H1 (cell line): ENCODE measurements around the gene OPCML. TPM values are rescaled to one million over a fixed set of nuclear protein-coding genes. Genes with fewer than 3 reads are reported as not detected.

Experiments used
- CTCF ChIA-PET: fragments of 300-600 bp; sonication (Branson Sonifier 250); formaldehyde crosslinking; loops from one replicate; lab custom pipeline; 2021; ENCODE audit not compliant: partially characterized antibody; lab: Charles Lee
- POLR2A ChIA-PET: fragments of 300-600 bp; sonication (Branson Sonifier 250); formaldehyde crosslinking; loops from one replicate; lab custom pipeline; 2021; ENCODE audit warnings: inconsistent platforms; ENCODE audit not compliant: partially characterized antibody; lab: Charles Lee
- DNase-seq, 2 experiments: peaks; one replicate each; pipeline versions ENCODE4 v3.0.0 to v3.0.0-alpha.2; 2010 to 2022; ENCODE audit warnings: low spot score in 2 of 2, low read depth in 1 of 2, mixed read lengths in 1 of 2
- FAIRE-seq: peaks from 2 replicates; lab custom pipeline; 2011; peaks lifted over from hg19 to GRCh38; lab: Jason Lieb, UNC
- H2AFZ ChIP-seq: 2 replicates; pipeline ENCODE4 v1.8.1; 2012; ENCODE audit warnings: low read length, inconsistent platforms
- H2AK5ac ChIP-seq: 2 replicates; pipeline ENCODE4 v1.6.1; 2013; ENCODE audit warnings: low read depth, low read length
- H2BK120ac ChIP-seq: replicated peaks from 2 replicates; pipeline ENCODE3; 2013; ENCODE audit warnings: low read depth, low read length, inconsistent platforms
- H2BK12ac ChIP-seq: 2 replicates; pipeline ENCODE4 v1.6.1; 2013; ENCODE audit warnings: low read depth, low read length
- H2BK15ac ChIP-seq: 2 replicates; pipeline ENCODE4 v1.6.1; 2013; ENCODE audit warnings: low read length
- H2BK20ac ChIP-seq: 2 replicates; pipeline ENCODE4 v1.6.1; 2013; ENCODE audit warnings: low read length
- H2BK5ac ChIP-seq: 2 replicates; pipeline ENCODE4 v1.6.1; 2013; ENCODE audit warnings: low read depth, low read length
- H3K14ac ChIP-seq: 2 replicates; pipeline ENCODE4 v1.6.1; 2013; ENCODE audit warnings: inconsistent platforms; ENCODE audit not compliant: insufficient read length
- H3K18ac ChIP-seq: 2 replicates; pipeline ENCODE4 v1.6.1; 2013; ENCODE audit warnings: low read length; ENCODE audit errors: extremely low read depth
- H3K23ac ChIP-seq: 2 replicates; pipeline ENCODE4 v1.6.1; 2013; ENCODE audit warnings: inconsistent platforms; ENCODE audit not compliant: insufficient read length
- H3K23me2 ChIP-seq: 2 replicates; pipeline ENCODE4 v1.6.1; 2013; ENCODE audit warnings: low read depth, low read length
- H3K27ac ChIP-seq: 2 replicates; pipeline ENCODE4 v1.6.1; 2011; ENCODE audit warnings: low read depth, low read length, inconsistent platforms
- H3K27me3 ChIP-seq, 4 experiments: replicated peaks in 1 of 4; 1 replicate in 1 of 4; 2 replicates in 3 of 4; pipeline versions ENCODE4 v1.6.1 to v1.8.1; 2011 to 2013; ENCODE audit warnings: low read length in 3 of 4, mild to moderate bottlenecking in 3 of 4, inconsistent platforms in 2 of 4, mixed read lengths in 2 of 4, moderate library complexity in 1 of 4; ENCODE audit not compliant: control insufficient read depth in 3 of 4, insufficient read depth in 3 of 4; ENCODE audit errors: extremely low read depth in 1 of 4
- H3K36me3 ChIP-seq, 4 experiments: 2 replicates each; pipeline versions ENCODE4 v1.6.1 to v1.8.1; 2011 to 2013; ENCODE audit warnings: mild to moderate bottlenecking in 4 of 4, low read length in 3 of 4, moderate library complexity in 2 of 4, control low read depth in 1 of 4, inconsistent platforms in 1 of 4; ENCODE audit not compliant: insufficient read depth in 4 of 4, control insufficient read depth in 2 of 4
- H3K4ac ChIP-seq: replicated peaks from 2 replicates; pipeline ENCODE3; 2013; ENCODE audit warnings: low read length, low read depth, mixed read lengths, inconsistent platforms; ENCODE audit not compliant: insufficient read length
- H3K4me1 ChIP-seq, 4 experiments: replicated peaks in 1 of 4; 1 replicate in 1 of 4; 2 replicates in 3 of 4; pipeline versions ENCODE4 v1.6.1 to v1.8.1; 2011 to 2013; ENCODE audit warnings: low read length in 3 of 4, inconsistent platforms in 2 of 4, mixed read lengths in 1 of 4; ENCODE audit not compliant: insufficient read depth in 4 of 4, control insufficient read depth in 3 of 4
- H3K4me2 ChIP-seq, 2 experiments: 2 replicates each; pipeline versions ENCODE4 v1.6.1 to v1.8.1; 2011 to 2013; ENCODE audit warnings: low read depth in 2 of 2, low read length in 2 of 2, control low read depth in 1 of 2, inconsistent platforms in 1 of 2, mild to moderate bottlenecking in 1 of 2; ENCODE audit not compliant: insufficient read depth in 1 of 2
- H3K4me3 ChIP-seq, 4 experiments: fragments of 200-600, 300-600 bp in 1 of 4; sonication (generic), shearing (Covaris generic), sonication (Bioruptor Twin) in 1 of 4; 2 replicates each; pipeline versions ENCODE4 v1.5.1 to v1.8.1; 2011 to 2016; ENCODE audit warnings: low read length in 4 of 4, low read depth in 3 of 4, control low read depth in 2 of 4, inconsistent platforms in 2 of 4, mild to moderate bottlenecking in 2 of 4, mixed read lengths in 1 of 4, moderate library complexity in 1 of 4; ENCODE audit not compliant: insufficient read depth in 2 of 4; ENCODE audit errors: extremely low read depth in 1 of 4
- H3K56ac ChIP-seq: replicated peaks from 2 replicates; pipeline ENCODE3; 2013; ENCODE audit warnings: low read depth, mild to moderate bottlenecking, mixed read lengths, low read length, inconsistent platforms; ENCODE audit not compliant: insufficient read length
- H3K79me1 ChIP-seq: 2 replicates; pipeline ENCODE4 v1.6.1; 2013; ENCODE audit warnings: low read depth, low read length, control low read depth
- H3K79me2 ChIP-seq, 2 experiments: 2 replicates each; pipeline versions ENCODE4 v1.6.1 to v1.8.1; 2012 to 2013; ENCODE audit warnings: low read length in 2 of 2, mild to moderate bottlenecking in 2 of 2, inconsistent platforms in 1 of 2; ENCODE audit not compliant: insufficient read depth in 2 of 2, control insufficient read depth in 1 of 2
- H3K9ac ChIP-seq, 4 experiments: replicated peaks in 1 of 4; 1 replicate in 1 of 4; 2 replicates in 3 of 4; pipeline versions ENCODE4 v1.6.1 to v1.8.1; 2011 to 2013; ENCODE audit warnings: low read depth in 3 of 4, low read length in 3 of 4, control low read depth in 2 of 4, mild to moderate bottlenecking in 2 of 4, moderate library complexity in 2 of 4, inconsistent platforms in 1 of 4; ENCODE audit errors: extremely low read depth in 1 of 4
- H3K9me3 ChIP-seq, 2 experiments: 2 replicates each; pipeline versions ENCODE4 v1.6.1 to v1.8.1; 2012 to 2013; ENCODE audit warnings: mild to moderate bottlenecking in 2 of 2, moderate library complexity in 2 of 2, control low read depth in 1 of 2, inconsistent platforms in 1 of 2, low read depth in 1 of 2, low read length in 1 of 2, mixed read lengths in 1 of 2; ENCODE audit not compliant: insufficient read depth in 2 of 2
- H4K20me1 ChIP-seq, 2 experiments: replicated peaks in 1 of 2; 2 replicates each; pipeline versions ENCODE3 to v1.8.1; 2011 to 2013; ENCODE audit warnings: inconsistent platforms in 2 of 2, low read length in 2 of 2, mild to moderate bottlenecking in 1 of 2; ENCODE audit not compliant: insufficient read depth in 2 of 2, control insufficient read depth in 1 of 2
- H4K5ac ChIP-seq: 2 replicates; pipeline ENCODE4 v1.6.1; 2013; ENCODE audit warnings: low read length, low read depth, mixed read lengths, inconsistent platforms; ENCODE audit not compliant: insufficient read length
- H4K8ac ChIP-seq: 2 replicates; pipeline ENCODE4 v1.8.0; 2013; ENCODE audit warnings: mild to moderate bottlenecking, moderate library complexity, low read length, inconsistent platforms; ENCODE audit not compliant: insufficient read depth; ENCODE audit errors: extremely low read depth
- H4K91ac ChIP-seq: replicated peaks from 2 replicates; pipeline ENCODE3; 2013; ENCODE audit warnings: low read length, mixed read lengths, inconsistent platforms; ENCODE audit not compliant: insufficient read length
- ATF2 ChIP-seq: IDR thresholded peaks from 2 replicates; pipeline ENCODE4 v1.6.1; 2012; ENCODE audit warnings: low read length, inconsistent platforms
- BRCA1 ChIP-seq: IDR thresholded peaks from 2 replicates; pipeline ENCODE4 v1.6.1; 2012; ENCODE audit warnings: low read depth, low read length, improper control_type of control experiment
- CTBP2 ChIP-seq: IDR thresholded peaks from 2 replicates; pipeline ENCODE4 v1.7.0; 2011; ENCODE audit warnings: borderline replicate concordance, mild to moderate bottlenecking, moderate library complexity, mixed read lengths, low read length; ENCODE audit not compliant: insufficient read depth, insufficient read length
- FOSL1 ChIP-seq: IDR thresholded peaks from 2 replicates; pipeline ENCODE4 v1.6.1; 2011; ENCODE audit warnings: mild to moderate bottlenecking, low read depth, low read length, moderate library complexity; ENCODE audit not compliant: insufficient read depth
- KDM1A ChIP-seq: fragments of 200-600, 300-600 bp; sonication (generic); IDR thresholded peaks from 2 replicates; pipeline ENCODE4 v1.7.1; 2016; ENCODE audit warnings: mild to moderate bottlenecking, low read length, borderline replicate concordance
- PHF8 ChIP-seq: fragments of 200-600 bp; sonication (generic); conservative IDR thresholded peaks from 2 replicates; pipeline ENCODE4 v1.7.1; 2012; ENCODE audit warnings: low read depth, mild to moderate bottlenecking, inconsistent platforms, low read length, moderate library complexity
- POLR2A ChIP-seq, 2 experiments: IDR thresholded peaks; 1 replicate in 1 of 2; 2 replicates in 1 of 2; pipeline ENCODE4 v1.6.1; 2011; ENCODE audit warnings: low read depth in 2 of 2, low read length in 2 of 2, mild to moderate bottlenecking in 2 of 2; ENCODE audit errors: control extremely low read depth in 1 of 2
- RAD21 ChIP-seq, 2 experiments: IDR thresholded peaks in 1 of 2; conservative IDR thresholded peaks in 1 of 2; 2 replicates each; pipeline ENCODE4 v1.6.1; 2011; ENCODE audit warnings: low read depth in 2 of 2, low read length in 2 of 2, improper control_type of control experiment in 1 of 2, inconsistent platforms in 1 of 2, mild to moderate bottlenecking in 1 of 2, moderate library complexity in 1 of 2
- SAP30 ChIP-seq: fragments of 300-600 bp; sonication (generic); IDR thresholded peaks from 2 replicates; pipeline ENCODE4 v1.7.1; 2012; ENCODE audit warnings: low read length, moderate library complexity, mild to moderate bottlenecking, inconsistent platforms; ENCODE audit not compliant: insufficient read depth, insufficient replicate concordance
- SP4 ChIP-seq: IDR thresholded peaks from 2 replicates; pipeline ENCODE4 v1.6.1; 2012; ENCODE audit warnings: low read length, inconsistent platforms
- SRF ChIP-seq: IDR thresholded peaks from 2 replicates; pipeline ENCODE4 v1.6.1; 2011; ENCODE audit warnings: mild to moderate bottlenecking, low read depth, low read length, moderate library complexity
- ZNF274 ChIP-seq: IDR thresholded peaks from 2 replicates; pipeline ENCODE4 v1.7.0; 2012; ENCODE audit warnings: low read length, borderline replicate concordance; ENCODE audit errors: extremely low read depth
- polyA plus RNA-seq, 7 experiments: library from polyadenylated mRNA; depleted of rRNA in 3 of 7; stranded (reverse) in 5 of 7; unstranded in 2 of 7; fragments of >200 nt in 5 of 7; fragments of 200-250 nt in 2 of 7; gene quantifications; 1 replicate in 5 of 7; 2 replicates in 1 of 7; 4 replicates in 1 of 7; pipeline versions ENCODE4 v1.2.1 to v1.2.3, GENCODE V29; 2011 to 2013; ENCODE audit warnings: missing spikeins in 2 of 7, mixed read lengths in 2 of 7
- total RNA-seq: library from RNA; stranded (reverse); fragmentation: NEBNext Ultra II Directional; extraction: Animal tissue kit (Norgen Biotek cat#: 25700); gene quantifications from 2 replicates; pipeline ENCODE4 v1.2.1, GENCODE V29; 2021
- TF ChIP-seq, protein P1 (sequence below): IDR thresholded peaks from 2 replicates; pipeline ENCODE4 v1.6.1; 2012; ENCODE audit warnings: inconsistent platforms

Gene OPCML
- total and polyA plus RNA-seq, 2 of the 8 experiments (the other 6 are each of a cell fraction or from before 2014, with no cell fraction given), result 2.3 to 3.1 TPM

DNA sequence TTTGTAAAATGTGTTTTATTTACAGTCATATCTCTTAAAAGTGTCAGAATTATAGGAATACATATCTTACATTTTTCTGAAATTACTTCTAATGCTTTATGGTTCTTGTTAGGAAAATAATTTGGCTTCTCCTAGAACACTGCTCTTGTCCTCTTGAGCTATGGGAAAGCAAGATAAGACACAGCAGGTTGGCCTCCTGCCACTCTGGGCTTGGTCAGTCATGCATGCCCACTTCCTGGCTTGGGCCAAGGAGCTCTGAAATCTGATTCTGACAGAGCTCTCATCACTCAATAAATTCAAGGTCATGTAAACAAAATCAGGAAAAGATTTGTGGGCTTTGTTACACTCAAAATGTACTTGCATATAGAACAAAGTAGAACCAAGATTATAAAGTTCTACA lies 1036.0 kb downstream of the OPCML start:
- Histone ChIP-seq H3K14ac (no peak overlapping the region), H3K23ac (no peak overlapping the region), H3K18ac (no peak overlapping the region), H3K79me1 (no peaks in the 10 kb centered on the region), H4K20me1 (no peaks in the 10 kb centered on the region), H3K79me2 (no peaks in the 10 kb centered on the region), H4K8ac (no peak overlapping the region), H3K56ac (no peak overlapping the region), H3K4ac (no peak overlapping the region), H2BK15ac (no peak overlapping the region), H2BK20ac (no peak overlapping the region), H3K4me2 (no peak overlapping the region), H3K9ac (no peak overlapping the region), H2AK5ac (no peak overlapping the region), H2BK12ac (no peak overlapping the region), H2BK120ac (no peak overlapping the region), H3K4me1 (peaks cover 0 to 6% (median 3%) of the 10 kb centered on the region in 4 experiments; a peak in 4 of 7 replicates), H2AFZ (no peak overlapping the region), H4K5ac (no peak overlapping the region), H2BK5ac (no peak overlapping the region), H3K4me3 (no peak overlapping the region), H4K91ac (no peak overlapping the region), H3K9me3 (no peaks in the 10 kb centered on the region), H3K27me3 (no peaks in the 10 kb centered on the region), H3K36me3 (no peaks in the 10 kb centered on the region), H3K27ac (no peak overlapping the region), H3K23me2 (no peaks in the 10 kb centered on the region)
- ChIA-PET POLR2A (no interaction called here), CTCF (interaction anchor here (0.7 to 0.9 kb wide), 2 partner anchors 27 to 445 kb away, joined by 3 to 4 read pairs; no protein-coding TSS in a partner anchor)
- FAIRE-seq, result no peak
- DNase-seq, result no peak
- TF ChIP-seq SRF (no peak), ZNF274 (no peak), RAD21 (IDR thresholded peaks at IDR 0.05 in 1 of 2, conservative IDR thresholded peaks at IDR 0.05 in 1 of 2; ENCODE audit: low read depth in 2 of 2, low read length in 2 of 2) (no peak), SP4 (no peak), POLR2A (IDR thresholded peaks at IDR 0.05; ENCODE audit: control extremely low read depth in 1 of 2, low read depth in 2 of 2, low read length in 2 of 2) (no peak), ATF2 (no peak), FOSL1 (no peak), CTBP2 (no peak), BRCA1 (no peak), SAP30 (no peak), KDM1A (no peak), PHF8 (no peak)
- TF ChIP-seq, protein P1, sequence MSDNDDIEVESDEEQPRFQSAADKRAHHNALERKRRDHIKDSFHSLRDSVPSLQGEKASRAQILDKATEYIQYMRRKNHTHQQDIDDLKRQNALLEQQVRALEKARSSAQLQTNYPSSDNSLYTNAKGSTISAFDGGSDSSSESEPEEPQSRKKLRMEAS, result no peak
